ENCODE measurements around the gene BET1L. TPM values are rescaled to one million over a fixed set of nuclear protein-coding genes. Genes with fewer than 3 reads are reported as not detected.

Gene BET1L
- total RNA-seq, 1 experiment from 2014 or later, result 29.3 TPM

- DNase-seq (ENCODE audit: low spot score), result no peak
- in situ Hi-C loops (cut with HindIII; ENCODE audit: low sequenced_read_pairs), result no loop called here
Observed at GRCh38 chr11:212150-213100, 5.2 kb upstream of the BET1L start.

GRCh38 chr11:211741-212140 is 4.5 kb upstream of the BET1L start:
- in situ Hi-C loops (cut with HindIII; ENCODE audit: low sequenced_read_pairs), result no loop called here
- DNase-seq (ENCODE audit: low spot score), result no peak

- in situ Hi-C loops (cut with HindIII; ENCODE audit: low sequenced_read_pairs), result no loop called here
- no peak for DNase-seq (ENCODE audit: low spot score)
Observed at GRCh38 chr11:211295-211694, 4.1 kb upstream of the BET1L start.

GRCh38 chr11:210803-211180 is 3.6 kb upstream of the BET1L start:
- in situ Hi-C loops (cut with HindIII; ENCODE audit: low sequenced_read_pairs), result no loop called here

GRCh38 chr11:210122-210802 is 3.1 kb upstream of the BET1L start:
- in situ Hi-C loops (cut with HindIII; ENCODE audit: low sequenced_read_pairs), result no loop called here
- DNase-seq (ENCODE audit: low spot score), result no peak

More at GRCh38 chr11:210803-211180, 3.6 kb upstream of the BET1L start:
- DNase-seq (ENCODE audit: low spot score), result no peak

- in situ Hi-C loops (cut with HindIII; ENCODE audit: low sequenced_read_pairs), result no loop called here
- DNase-seq (ENCODE audit: low spot score), result no peak
Observed at GRCh38 chr11:209275-210121, 2.3 kb upstream of the BET1L start.

- DNase-seq (ENCODE audit: low spot score), result no peak
- in situ Hi-C loops (cut with HindIII; ENCODE audit: low sequenced_read_pairs), result no loop called here
Observed at GRCh38 chr11:208917-209260, 1.7 kb upstream of the BET1L start.

- DNase-seq (ENCODE audit: low spot score), result peak; percentile 71
- in situ Hi-C loops (cut with HindIII; ENCODE audit: low sequenced_read_pairs), result no loop called here
Observed at GRCh38 chr11:208181-208916, 1.1 kb upstream of the BET1L start.

- in situ Hi-C loops (cut with HindIII; ENCODE audit: low sequenced_read_pairs), result no loop called here
- DNase-seq (ENCODE audit: low spot score), result no peak
Observed at GRCh38 chr11:207863-208180, 623 bp upstream of the BET1L start.

GRCh38 chr11:206526-207207 is 532 bp downstream of the BET1L start:
- in situ Hi-C loops (cut with HindIII; ENCODE audit: low sequenced_read_pairs), result no loop called here

GRCh38 chr11:206002-206384 is 1.2 kb downstream of the BET1L start:
- in situ Hi-C loops (cut with HindIII; ENCODE audit: low sequenced_read_pairs), result no loop called here
- DNase-seq (ENCODE audit: low spot score), result no peak

More at GRCh38 chr11:206526-207207, 532 bp downstream of the BET1L start:
- DNase-seq (ENCODE audit: low spot score), result peak; percentile 17

GRCh38 chr11:205221-206001 is 1.8 kb downstream of the BET1L start:
- DNase-seq (ENCODE audit: low spot score), result no peak
- in situ Hi-C loops (cut with HindIII; ENCODE audit: low sequenced_read_pairs), result no loop called here

GRCh38 chr11:204587-205109 is 2.6 kb downstream of the BET1L start:
- no peak for DNase-seq (ENCODE audit: low spot score)
- in situ Hi-C loops (cut with HindIII; ENCODE audit: low sequenced_read_pairs), result no loop called here

- no peak for DNase-seq (ENCODE audit: low spot score)
- in situ Hi-C loops (cut with HindIII; ENCODE audit: low sequenced_read_pairs), result no loop called here
Observed at GRCh38 chr11:203945-204586, 3.1 kb downstream of the BET1L start.

GRCh38 chr11:203056-203944 is 3.9 kb downstream of the BET1L start:
- in situ Hi-C loops (cut with HindIII; ENCODE audit: low sequenced_read_pairs), result no loop called here
- no peak for DNase-seq (ENCODE audit: low spot score)

GRCh38 chr11:202490-202889 is 4.7 kb downstream of the BET1L start:
- DNase-seq (ENCODE audit: low spot score), result no peak
- in situ Hi-C loops (cut with HindIII; ENCODE audit: low sequenced_read_pairs), result no loop called here

Measured in G401 (cell line).